DOHH2 (cell line): Measurements from ENCODE around the gene B9D2.

ENCODE experiments used
- EZH2phosphoT487 ChIP-seq: fragments of 200-600 bp; sonication (generic); IDR thresholded peaks from 2 replicates; pipeline ENCODE4 v1.6.1; 2017; ENCODE audit warnings: borderline replicate concordance, mild to moderate bottlenecking, antibody characterized with exemption, low read length, moderate library complexity, mixed read lengths
- TF ChIP-seq, protein P1 (sequence below): fragments of 200-600 bp; sonication (generic); IDR thresholded peaks from one replicate; pipeline ENCODE4 v1.5.1; 2014; ENCODE audit warnings: antibody characterized with exemption, mild to moderate bottlenecking, low read depth, low read length; ENCODE audit not compliant: poor library complexity, severe bottlenecking

DNA sequence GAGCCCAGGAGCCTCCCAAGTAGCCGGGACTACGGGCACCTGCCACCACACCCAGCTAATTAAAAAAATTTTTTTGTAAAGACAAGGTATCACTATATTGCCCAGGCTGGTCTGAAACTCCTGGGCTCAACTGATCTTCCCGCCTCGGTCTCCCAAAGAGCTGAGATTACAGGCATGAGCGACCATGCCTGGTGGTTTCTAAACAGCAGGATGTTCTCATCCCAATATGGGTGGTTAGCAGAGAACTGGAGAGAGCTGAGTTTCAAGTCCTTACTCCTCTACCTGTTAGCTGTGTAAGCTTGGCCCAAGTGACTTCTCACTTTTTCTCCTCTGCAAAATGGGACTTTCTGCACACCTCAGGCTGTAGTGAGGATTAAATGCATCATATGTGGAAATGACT lies 20.4 kb upstream of the B9D2 start:
- TF ChIP-seq, protein P1, sequence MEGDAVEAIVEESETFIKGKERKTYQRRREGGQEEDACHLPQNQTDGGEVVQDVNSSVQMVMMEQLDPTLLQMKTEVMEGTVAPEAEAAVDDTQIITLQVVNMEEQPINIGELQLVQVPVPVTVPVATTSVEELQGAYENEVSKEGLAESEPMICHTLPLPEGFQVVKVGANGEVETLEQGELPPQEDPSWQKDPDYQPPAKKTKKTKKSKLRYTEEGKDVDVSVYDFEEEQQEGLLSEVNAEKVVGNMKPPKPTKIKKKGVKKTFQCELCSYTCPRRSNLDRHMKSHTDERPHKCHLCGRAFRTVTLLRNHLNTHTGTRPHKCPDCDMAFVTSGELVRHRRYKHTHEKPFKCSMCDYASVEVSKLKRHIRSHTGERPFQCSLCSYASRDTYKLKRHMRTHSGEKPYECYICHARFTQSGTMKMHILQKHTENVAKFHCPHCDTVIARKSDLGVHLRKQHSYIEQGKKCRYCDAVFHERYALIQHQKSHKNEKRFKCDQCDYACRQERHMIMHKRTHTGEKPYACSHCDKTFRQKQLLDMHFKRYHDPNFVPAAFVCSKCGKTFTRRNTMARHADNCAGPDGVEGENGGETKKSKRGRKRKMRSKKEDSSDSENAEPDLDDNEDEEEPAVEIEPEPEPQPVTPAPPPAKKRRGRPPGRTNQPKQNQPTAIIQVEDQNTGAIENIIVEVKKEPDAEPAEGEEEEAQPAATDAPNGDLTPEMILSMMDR: no peak
- no peak for TF ChIP-seq EZH2phosphoT487
